NOMO-1 treated with DMSO at 0.1 percent for 48 hours (cell line): Measurements from ENCODE around the gene RSRP1.
"Not testable (repeated sequence)": the region's sequence is repeated elsewhere in the genome, so short reads cannot be mapped to it uniquely, and the experiment has no call there.

Source experiments
- DNase-seq: peaks from one replicate; lab custom pipeline; 2025; ENCODE audit not compliant: unreplicated experiment; lab: John Stamatoyannopoulos, UW

RSRP1 gene

DNA sequence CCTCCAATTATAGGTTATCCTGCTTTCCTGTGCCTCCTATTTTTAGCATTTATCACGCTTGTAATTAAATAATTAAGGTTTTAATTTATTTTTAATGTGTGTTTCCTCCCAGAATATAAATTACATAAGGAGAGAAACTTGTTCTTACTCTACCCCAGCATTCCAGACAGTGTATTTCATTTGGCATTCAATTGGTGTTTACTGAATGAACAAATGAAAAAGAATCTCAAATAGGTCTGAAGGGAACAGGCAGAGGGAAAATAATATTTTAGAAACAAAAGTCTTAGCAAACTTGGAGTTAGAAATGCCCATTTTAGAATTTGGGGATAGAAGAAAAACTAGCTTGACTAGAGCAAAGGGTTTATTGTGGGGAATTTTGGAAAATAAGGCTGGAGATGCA lies 9.9 kb upstream of the RSRP1 start:
- no peak for DNase-seq

DNA sequence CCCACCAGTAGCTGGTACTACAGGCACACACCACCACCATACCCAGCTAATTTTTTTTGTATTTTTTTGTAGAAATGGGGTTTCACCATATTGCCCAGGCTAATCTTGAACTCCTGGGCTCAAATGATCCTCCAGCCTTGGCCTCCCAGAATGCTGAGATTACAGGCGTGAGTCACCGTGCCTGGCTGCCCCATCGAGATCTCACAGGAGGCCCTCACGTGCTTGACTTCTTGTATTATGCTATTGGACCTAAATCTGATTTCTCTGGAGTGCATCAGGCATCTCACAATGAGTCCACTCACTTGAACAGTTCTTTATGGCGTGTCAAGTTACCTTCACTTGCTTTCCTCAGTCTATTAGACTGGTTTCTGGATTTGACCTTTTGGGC lies 9.3 kb upstream of the RSRP1 start:
- DNase-seq, result no peak

DNA sequence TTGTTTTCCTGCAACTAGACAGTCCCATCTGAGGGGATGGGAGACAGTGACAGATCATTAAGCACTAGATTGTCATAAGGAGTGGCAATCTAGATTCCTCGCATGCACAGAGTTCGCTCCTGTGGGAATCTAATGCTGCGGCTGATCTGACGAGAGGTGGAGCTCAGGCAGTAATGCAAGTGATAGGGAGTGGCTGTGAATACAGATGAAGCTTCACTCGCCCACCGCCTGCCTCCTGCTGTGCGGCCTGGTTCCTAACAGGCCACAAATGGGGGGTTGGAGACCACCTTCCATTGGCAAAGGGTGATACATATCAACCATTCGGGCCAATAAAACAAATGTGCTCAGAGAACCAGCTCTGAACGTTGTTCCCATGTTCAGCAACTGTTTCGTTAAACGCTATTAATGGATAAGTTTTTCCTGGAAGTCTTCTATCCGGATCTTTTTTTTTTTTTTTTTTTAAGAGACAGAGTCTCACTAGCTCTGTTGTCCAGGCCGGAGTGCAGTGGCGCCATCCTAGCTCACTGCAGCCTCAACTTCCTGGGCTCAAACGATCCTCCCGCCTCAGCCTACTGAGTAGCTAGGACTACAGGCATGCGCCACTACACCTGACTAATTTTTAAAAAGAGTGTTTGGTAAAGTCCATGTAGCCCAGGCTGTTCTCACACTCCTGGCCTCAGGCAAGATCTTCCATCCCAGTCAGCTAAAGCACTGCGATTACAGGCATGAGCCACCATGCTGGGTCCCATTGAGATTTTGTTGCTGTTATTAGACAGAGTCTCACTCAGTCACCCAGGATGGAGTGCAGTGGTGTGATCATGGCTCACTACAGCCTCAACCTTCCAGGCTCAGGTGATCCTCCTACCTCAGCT lies 8.7 kb upstream of the RSRP1 start:
- DNase-seq, result no peak

DNA sequence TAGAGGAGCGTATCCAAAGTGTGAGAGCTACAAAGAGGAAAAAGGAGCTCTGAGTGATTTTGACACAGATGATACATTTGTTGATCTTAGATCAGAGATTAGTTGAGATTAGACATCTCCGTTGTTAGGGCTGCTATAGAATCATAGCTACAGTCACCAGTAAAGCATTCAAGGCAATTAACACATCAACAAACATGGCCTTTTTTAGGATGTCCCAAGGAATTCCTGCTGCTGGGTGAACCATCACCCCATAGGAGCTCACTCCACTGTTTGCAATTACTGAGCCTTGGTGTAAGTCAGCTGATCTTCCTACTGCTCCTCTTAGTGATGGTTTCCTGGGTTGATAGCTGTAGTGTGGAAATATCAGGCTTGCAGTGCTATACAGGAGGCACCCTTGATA lies 6.7 kb upstream of the RSRP1 start:
- no peak for DNase-seq

DNA sequence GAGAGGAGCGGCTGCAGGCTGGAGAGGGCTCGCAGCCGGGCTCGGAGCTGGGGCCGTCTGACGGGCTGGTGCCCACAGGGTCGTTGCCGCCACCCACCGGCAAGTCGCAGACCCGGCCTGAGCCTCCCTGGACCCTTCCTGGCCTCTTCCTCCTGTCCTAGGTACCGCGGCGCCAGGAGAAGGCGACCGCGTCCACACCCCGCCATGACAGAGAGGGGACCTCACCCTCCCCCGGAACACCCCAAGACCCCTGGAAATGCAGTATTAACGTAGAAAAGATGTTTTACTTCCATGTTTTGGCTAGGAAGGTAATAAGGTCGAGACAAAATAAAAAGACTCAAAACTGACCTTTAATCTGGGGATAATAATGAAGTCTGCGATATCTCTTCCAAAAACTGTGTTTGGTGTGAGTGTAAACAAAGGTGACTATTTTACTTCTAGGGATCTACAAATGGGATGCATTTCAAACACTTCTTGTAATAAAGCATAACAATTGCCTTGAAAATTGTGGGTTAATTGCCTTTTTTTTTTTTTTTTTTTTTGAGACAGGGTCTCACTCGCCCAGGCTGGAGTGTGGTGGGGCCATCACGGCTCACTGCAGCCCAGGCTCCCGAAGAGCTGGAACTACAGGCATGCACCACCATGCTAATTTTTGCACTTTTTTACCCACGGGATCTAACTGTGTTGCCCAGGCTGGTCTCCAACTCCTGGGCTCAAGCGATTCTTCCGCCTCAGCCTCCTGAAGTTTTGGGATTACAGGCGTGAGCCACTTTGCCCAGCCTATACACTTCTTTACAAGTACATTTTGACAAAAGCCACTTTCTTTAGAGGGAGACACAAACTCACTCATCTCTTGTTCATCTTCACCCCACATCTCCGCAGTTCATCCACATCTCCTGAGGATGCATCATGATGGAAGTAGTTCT lies 838 bp upstream of the RSRP1 start:
- DNase-seq, result no peak

DNA sequence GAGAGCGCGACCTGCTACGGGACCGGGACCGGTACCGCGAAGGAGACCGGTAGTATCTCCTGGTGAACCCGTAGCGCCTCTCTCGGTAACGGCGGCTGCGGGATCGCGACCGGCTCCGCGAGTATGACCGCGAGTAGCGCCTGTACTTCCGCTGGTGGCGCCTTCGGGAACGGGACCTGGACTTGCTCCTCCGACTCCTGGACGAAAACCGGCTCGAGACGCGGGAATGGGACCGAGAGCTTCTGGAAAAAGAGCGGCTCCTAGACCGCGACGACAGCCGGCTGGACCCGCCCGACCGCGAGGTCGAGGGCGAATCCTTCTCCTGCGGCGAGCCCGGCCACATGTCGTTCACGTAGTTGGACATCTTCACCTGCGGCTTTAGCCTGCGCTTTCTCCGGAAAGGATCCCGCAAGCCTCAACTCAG lies 642 bp downstream of the RSRP1 start:
- no peak for DNase-seq

DNA sequence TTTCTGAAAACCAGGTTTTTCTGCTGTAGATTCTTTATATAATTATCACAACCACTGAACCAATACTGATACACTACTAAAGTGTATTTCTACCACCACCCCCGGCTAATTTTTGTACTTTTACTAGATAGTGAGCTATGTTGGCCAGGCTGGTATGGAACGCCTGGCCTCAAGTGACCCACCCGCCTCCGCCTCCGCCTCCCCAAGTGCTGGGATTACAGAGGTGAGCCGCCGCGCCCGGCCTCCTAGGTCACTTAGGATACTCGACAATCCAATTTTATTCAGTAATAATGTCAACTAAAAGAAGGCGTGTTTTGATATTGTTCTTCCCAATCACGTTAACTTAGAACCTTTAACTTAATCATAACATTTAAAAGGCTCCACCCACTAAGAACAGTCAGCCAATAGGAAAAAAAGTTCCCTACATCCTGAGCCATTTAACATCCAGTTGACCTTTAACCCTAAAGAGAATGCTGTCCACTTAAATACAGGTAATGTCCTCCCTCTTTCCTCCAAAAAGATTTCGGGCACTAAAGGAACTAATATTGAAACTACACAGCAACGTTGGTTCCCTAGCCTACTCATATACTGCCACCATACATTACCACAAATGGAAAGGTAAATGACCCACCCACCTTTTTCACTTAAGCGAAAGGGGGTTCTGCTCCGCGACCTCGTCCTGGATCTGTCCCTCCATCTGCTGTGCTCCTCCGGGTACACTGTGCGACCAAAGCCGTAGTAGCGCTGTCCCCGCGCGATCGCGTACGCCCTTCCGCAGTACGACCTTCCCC lies 1.2 kb downstream of the RSRP1 start:
- DNase-seq, result no peak

DNA sequence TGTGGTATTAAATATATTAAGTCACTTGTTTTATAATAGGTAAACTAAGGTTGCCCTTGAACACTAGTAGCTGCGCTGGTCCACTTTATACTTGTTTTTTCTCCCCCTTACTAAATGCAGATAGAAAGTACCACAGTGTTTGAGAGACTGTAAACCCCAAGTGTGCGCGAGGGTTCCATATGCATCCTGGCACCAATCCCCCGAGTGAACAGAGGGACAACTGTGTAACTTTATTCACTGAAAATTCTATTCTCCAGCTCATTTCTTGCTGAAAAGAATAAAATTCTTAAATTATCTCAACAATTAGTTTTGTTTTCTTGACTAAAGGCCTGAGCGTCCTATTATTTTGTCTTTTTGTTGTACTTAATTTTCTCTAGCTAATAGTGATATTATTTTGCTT lies 1.9 kb downstream of the RSRP1 start:
- no peak for DNase-seq

DNA sequence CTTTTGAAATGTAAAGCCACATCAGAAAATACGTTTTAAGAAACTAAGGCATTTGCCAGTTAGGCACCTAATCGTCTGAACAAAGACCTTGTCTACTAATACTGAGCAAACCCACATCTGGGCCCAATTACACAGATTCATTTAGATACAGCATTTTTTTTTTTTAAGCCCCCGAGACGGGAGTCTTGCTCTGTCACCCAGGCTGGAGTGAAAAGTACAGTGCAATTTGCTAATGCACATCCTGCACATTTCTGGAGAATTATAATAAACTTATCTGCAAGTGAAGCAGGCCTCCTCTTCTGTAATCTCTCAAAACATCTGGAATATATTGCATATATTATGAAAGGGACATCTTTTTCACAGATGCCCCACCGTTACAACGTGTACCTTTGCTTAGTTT lies 3.3 kb downstream of the RSRP1 start:
- DNase-seq, result no peak

DNA sequence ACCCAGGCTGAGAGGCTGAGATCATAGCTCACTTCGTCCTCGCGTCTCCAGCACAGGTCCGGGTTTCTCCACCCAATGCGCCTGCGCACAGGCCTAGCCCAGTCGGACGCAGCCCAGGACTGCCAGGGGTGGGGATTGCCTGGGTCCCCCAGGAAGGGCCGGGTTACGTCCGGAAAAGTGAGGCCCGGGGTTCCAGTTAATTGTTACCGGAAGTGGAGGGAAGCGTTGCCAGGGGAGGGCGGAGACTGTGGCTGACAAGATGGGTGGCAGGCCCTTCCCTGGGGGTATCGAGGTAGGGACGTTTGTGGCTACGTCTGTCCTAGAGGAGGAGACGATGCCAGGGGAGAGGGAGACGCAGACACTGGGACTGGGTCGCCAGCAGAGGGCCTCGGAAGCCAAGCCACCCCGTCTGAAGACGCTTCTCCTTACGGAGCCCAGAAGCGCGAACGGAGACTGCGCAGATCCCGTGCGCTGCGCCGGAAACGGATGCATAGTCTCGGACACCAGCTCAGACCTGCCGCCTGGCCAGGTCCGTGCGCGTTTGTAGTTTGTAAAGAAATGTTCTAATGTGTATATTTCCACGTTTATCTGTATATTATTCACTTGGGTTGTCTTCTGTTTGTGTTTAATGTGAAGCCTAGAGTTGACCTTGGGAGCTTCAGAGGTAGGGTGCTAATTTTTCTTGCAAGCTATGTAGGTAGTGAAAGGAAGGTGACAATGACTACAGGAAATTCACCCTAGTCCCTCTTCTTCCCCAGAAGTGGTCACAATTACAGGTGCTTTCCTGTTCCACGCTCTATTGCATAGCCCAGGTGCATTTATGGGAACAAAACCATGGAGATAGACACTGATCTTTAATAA lies 7.3 kb downstream of the RSRP1 start:
- peak; percentile 93 for DNase-seq

DNA sequence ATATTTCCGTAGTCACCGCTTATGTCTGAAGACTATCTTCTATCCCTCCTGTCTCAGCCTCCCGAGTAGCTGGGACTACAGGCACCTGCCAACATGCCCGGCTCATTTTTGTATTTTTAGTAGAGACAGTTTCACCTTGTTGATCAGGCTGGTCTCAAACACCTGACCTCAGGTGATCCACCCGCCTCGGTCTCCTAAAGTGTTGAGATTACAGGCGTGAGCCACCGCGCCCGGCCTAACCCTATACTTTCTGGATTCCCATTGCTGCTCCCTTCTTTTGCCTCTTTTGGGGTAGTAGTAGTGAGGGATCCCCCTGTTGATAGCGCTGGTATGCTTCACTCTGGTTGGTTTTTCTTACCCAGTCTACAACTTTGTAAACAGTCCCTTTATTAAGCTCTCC lies 9.2 kb downstream of the RSRP1 start:
- DNase-seq, result no peak

DNA sequence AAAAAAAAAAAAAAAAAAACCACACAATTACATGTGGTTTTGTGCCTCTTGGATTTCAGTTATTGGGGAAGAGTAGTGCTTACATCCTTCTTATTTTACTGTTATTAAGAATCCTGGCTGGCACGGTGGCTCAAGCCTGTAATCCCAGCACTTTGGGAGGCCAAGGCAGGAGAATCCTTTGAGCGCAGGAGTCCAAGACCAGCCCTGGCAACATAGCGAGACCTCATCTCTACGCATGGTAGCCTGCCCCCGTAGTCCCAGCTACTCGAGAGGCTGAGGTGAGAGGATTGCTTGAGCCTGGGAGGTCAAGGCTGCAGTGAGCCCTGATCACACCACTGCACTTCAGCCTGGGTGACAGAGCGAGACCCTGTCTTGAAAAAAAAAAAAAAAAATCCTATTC lies 11.0 kb downstream of the RSRP1 start:
- DNase-seq, result not testable (repeated sequence)

DNA sequence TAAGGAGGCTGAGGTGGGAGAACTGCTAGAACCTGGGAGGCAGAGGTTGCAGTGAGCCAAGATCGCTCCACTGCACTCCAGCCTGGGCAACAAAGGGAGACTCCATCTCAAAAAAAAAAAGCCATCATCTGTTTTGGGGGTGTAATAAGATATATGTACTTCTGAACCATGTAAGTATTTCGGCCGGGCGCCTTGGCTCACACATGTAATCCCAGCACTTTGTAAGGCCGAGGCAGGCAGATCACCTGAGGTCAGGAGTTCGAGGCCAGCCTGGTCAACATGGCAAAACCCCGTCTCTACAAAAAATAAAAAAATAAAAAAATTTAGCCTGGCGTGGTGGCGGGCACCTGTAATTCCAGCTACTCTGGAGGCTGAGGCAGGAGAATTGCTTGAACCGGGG lies 11.8 kb downstream of the RSRP1 start:
- DNase-seq, result not testable (repeated sequence)

DNA sequence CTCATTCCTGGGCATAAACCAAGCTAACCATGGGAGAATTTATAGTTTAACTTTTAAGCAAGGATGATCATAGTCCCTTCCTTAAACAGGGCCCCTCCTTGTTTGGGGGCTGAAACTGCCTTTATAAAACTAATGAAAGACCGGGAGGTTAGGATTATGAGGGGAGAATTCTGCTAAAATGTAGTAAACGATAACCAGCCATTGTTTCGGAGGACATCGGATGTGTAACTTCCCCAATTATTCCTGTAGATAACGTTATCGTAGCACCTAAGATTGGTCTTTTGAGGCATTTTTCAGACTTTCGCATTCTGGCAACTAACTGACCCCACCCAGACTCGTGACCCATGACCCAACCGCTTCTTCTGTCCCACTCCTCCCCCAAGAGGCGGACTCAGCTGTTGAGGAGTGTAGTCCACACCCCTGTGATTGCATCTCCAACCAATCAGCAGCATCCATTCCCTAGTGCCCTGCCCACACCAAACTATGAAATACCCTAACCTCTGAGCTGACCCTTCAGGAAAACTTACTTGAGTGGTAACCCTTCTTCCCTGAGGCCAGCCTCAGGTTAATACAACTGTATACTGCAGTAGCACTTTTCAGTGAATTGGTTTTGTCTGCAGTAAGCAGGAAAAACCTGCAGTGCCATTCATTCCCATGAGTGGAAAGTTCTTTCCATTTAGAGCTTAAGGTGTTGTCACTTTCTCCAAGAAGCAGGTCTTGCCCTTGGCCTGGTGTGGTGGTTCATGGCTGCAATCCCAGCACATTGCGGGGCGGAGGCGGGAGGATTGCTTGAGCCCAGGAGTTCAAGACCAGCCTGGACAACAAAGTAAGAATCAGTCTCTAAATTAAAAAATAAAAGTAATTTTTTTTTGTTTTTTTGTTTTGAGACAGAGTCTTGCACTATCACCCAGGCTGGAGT lies 14.1 kb downstream of the RSRP1 start:
- DNase-seq, result peak; percentile 91

DNA sequence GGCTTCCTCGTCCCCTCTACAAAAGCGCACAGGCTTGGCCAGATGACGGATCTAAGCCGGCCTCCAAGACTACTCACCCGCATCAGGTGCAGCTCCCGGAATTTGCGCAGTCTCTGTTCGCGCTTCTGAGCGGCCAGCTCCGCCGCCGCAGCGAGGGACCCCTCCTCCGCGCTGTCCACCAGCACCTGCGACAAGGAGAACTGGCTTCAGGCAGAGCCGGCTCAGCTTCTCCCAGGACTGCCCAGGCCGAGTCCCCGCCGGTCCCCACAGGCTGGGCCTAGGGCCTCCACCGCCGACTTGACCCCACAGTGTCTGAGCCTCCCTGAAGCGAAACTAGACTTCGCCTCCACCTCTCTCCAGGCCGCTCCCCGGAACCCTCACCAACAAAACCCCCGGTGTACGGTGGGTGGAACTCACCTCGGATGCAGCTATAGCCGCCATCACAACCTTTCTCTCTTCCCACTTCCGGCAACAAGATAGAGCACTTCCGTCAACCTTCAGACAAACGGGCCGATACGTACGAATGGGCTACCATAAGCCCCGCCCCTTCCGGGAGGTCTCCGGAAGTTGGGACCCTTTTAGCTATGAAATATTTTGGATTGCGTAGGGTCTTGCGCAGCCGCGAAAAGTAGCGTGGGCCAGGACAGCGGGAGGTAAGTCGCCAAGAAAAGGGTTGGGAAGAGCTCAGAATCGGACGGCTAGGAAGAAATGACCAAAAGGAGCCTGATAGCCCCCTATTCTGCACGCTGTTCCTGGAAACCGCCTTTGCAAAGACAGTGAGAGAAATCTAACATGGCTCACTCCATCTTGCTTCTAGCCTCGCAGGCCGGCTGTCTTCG lies 15.0 kb downstream of the RSRP1 start, which contains the start of gene SYF2:
TSS of gene SYF2 (minus strand) at position 476 of the 839 bp plus-strand sequence. CDS start at position 441, 35 bp downstream.
- peak; percentile 94 for DNase-seq

DNA sequence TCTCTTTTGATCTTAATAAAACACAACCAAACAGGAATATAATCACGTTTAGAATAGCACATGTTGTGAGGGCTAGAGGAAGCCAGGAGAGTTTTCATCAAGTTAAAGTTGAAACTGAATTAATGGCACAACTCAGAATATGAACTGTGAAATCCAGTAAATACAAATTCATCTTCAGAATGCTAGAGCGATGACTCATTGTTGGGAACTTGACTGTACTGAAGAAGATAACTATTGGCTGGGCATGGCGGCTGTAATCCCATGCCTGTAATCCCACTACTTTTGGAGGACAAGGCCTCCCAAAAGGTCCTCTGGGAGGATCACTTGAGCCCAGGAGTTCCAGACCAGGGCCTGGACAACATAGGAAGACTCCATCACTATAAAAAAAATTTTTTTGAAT lies 23.8 kb downstream of the RSRP1 start:
- no peak for DNase-seq

DNA sequence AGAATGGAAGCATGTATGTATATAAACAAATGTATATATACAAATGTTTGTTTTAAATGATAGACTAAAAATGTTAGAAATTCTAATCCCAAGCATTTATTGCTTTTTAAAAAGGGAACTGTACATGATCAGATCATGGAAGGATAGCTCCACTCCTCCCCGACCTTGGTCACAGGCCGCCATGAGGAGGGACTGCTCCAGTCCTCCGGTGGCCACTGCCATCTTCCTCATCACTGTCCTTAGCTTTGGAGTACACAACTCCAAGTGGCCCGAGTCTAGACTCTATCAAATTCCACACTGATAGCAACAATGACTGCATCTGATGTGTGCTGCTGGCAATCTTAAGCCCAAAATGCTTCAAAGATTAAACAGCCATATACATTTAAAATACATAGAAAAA lies 24.6 kb downstream of the RSRP1 start:
- no peak for DNase-seq

DNA sequence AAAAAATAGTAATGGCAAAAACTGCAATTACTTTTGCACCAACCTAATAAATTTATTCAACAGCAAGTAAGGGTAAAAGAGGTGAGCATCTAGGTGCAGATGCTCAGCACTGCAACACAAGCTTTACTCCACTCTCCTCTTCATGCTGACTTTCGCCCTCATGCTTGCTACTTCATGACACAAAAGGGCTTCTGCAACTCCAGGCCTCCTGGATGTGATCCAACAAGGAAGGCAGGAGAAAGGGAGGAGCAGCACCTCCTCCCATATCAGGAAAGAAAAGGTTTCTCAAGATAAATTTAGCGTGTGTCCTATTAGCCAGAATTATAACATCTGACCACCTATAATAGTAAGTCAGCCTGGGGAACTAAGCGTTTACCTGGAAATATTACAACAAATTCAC lies 26.6 kb downstream of the RSRP1 start:
- no peak for DNase-seq
